ENCODE measurements around the gene PPM1L. TPM values are rescaled to one million over a fixed set of nuclear protein-coding genes. Genes with fewer than 3 reads are reported as not detected.

PPM1L gene
- total and polyA plus RNA-seq, 10 of the 15 experiments (the other 5 are each of a cell fraction or from before 2014, with no cell fraction given), result under 0.01 to 0.33 (median 0.06) TPM; not detected in 1

GRCh38 chr3:160768031-160768430 lies 12.0 kb downstream of the PPM1L start:
- in situ Hi-C loops (cut with MboI), result no loop called here
- FAIRE-seq (no peak), DNase-seq (ENCODE audit: low read depth, low spot score) (no peak), ATAC-seq (no peak)
- BruUV-seq (replicated peaks), result no TSS peak
- Histone ChIP-seq H4K20me1 (ENCODE audit: control insufficient read depth, insufficient read depth) (no peaks in the 10 kb centered on the region), H3K79me2 (ENCODE audit: control insufficient read depth, insufficient read depth, low read length) (no peaks in the 10 kb centered on the region), H3K36me3 (ENCODE audit: control insufficient read depth in 2 of 2, insufficient read depth in 2 of 2, low read length in 1 of 2) (no peaks in the 10 kb centered on the region), H3K9ac (ENCODE audit: control insufficient read depth, insufficient read depth, low read length) (no peak overlapping the region), H3K27me3 (replicated peaks in 1 of 2; ENCODE audit: control insufficient read depth in 2 of 2, insufficient read depth in 2 of 2, low read length in 1 of 2) (no peaks in the 10 kb centered on the region; a peak in 1 of 4 replicates), H3K27ac (ENCODE audit: control insufficient read depth, insufficient read depth) (no peak overlapping the region), H3K4me2 (ENCODE audit: control insufficient read depth, insufficient read depth) (no peak overlapping the region), H3K4me1 (ENCODE audit: control insufficient read depth, insufficient read depth, low read length) (no peaks in the 10 kb centered on the region), H3K9me3 (replicated peaks; ENCODE audit: control insufficient read depth, insufficient read depth, low read length) (no peaks in the 10 kb centered on the region), H3K4me3 (no peak overlapping the region), H2AFZ (ENCODE audit: control insufficient read depth, low read depth, low read length) (no peak overlapping the region)
- ChIA-PET POLR2A (no interaction called here), RAD21 (ENCODE audit: unreplicated experiment) (no interaction called here), SMC1A (ENCODE audit: uncharacterized antibody, unreplicated experiment) (interaction anchor here (1.2 kb wide), 1 partner anchor 53 kb away, joined by 3 read pairs; no protein-coding TSS in a partner anchor), CTCF (interaction anchor here (1.2 kb wide), 1 partner anchor 7 kb away, joined by 4 read pairs; no protein-coding TSS in a partner anchor)
- intact Hi-C loops (cut with micrococcal nuclease; ENCODE audit: unreplicated experiment), result no loop called here
- TF ChIP-seq HDGF (IDR thresholded peaks at IDR 0.05) (no peak), TCF3 (IDR thresholded peaks at IDR 0.05; ENCODE audit: borderline replicate concordance, insufficient read depth, low read depth, low read length) (no peak), ZBTB33 (IDR thresholded peaks at IDR 0.05) (no peak), BCL3 (IDR thresholded peaks at IDR 0.05; ENCODE audit: borderline replicate concordance, insufficient read depth, low read depth, low read length, poor library complexity, severe bottlenecking) (no peak), POLR2A (IDR thresholded peaks at IDR 0.05; ENCODE audit: low read depth, low read length) (no peak), EP300 (IDR thresholded peaks at IDR 0.05; ENCODE audit: borderline replicate concordance in 1 of 2, control insufficient read depth in 1 of 2, low read depth in 2 of 2, low read length in 2 of 2) (no peak), PBX3 (IDR thresholded peaks at IDR 0.05; ENCODE audit: insufficient replicate concordance, low read depth, low read length) (no peak), ATF7 (IDR thresholded peaks at IDR 0.05; ENCODE audit: low read depth) (no peak), FOXM1 (IDR thresholded peaks at IDR 0.05; ENCODE audit: low read depth, low read length) (no peak), CTCF (IDR thresholded peaks at IDR 0.05 in 2 of 3, conservative IDR thresholded peaks at IDR 0.05 in 1 of 3; ENCODE audit: control insufficient read depth in 2 of 3, extremely low read depth in 1 of 3, insufficient read depth in 1 of 3, low read depth in 3 of 3, low read length in 3 of 3) (no peak), MTA2 (IDR thresholded peaks at IDR 0.05; ENCODE audit: low read depth) (no peak), MAX (IDR thresholded peaks at IDR 0.05; ENCODE audit: low read depth, low read length) (no peak), BCL11A (IDR thresholded peaks at IDR 0.05; ENCODE audit: low read depth, low read length) (no peak), KLF5 (IDR thresholded peaks at IDR 0.05; ENCODE audit: partially characterized antibody) (no peak), BCLAF1 (IDR thresholded peaks at IDR 0.05) (no peak)

All from GM12878 (cell line).